GM10266 (cell line): Measurements from ENCODE around the gene EPN1.

ENCODE experiments used
- DNase-seq: peaks from one replicate; pipeline ENCODE4 v3.0.0; 2012; ENCODE audit errors: extremely low spot score
- CTCF ChIP-seq: IDR thresholded peaks from 2 replicates; pipeline ENCODE4 v1.5.1; 2012; ENCODE audit warnings: mild to moderate bottlenecking, low read depth; ENCODE audit not compliant: control insufficient read depth, insufficient read depth; ENCODE audit errors: missing control alignments

Gene EPN1

GRCh38 chr19:55647732-55648584 is 27.1 kb upstream of the EPN1 start, which contains the start of gene CCDC106:
Gene CCDC106, plus strand, starts transcription at chr19:55648212. Its CDS starts 835 bp downstream, at chr19:55649047.
- no peak for TF ChIP-seq CTCF
- peak; percentile 71 for DNase-seq

- no peak for DNase-seq
These were observed 26.3 kb upstream of the EPN1 start for GRCh38 chr19:55648585-55649267.

GRCh38 chr19:55649268-55650125 is 25.5 kb upstream of the EPN1 start:
- no peak for DNase-seq
- TF ChIP-seq CTCF = no peak

More at GRCh38 chr19:55648585-55649267, 26.3 kb upstream of the EPN1 start:
- no peak for TF ChIP-seq CTCF

- TF ChIP-seq CTCF = no peak
- peak; percentile 66 for DNase-seq
These were observed 24.9 kb upstream of the EPN1 start for GRCh38 chr19:55650126-55650557.

- no peak for TF ChIP-seq CTCF
- no peak for DNase-seq
These were observed 24.3 kb upstream of the EPN1 start for GRCh38 chr19:55650602-55651230.

- DNase-seq = no peak
These were observed 23.8 kb upstream of the EPN1 start for GRCh38 chr19:55651236-55651635.

More at GRCh38 chr19:55651236-55651635, 23.8 kb upstream of the EPN1 start:
- no peak for TF ChIP-seq CTCF
